Adrenal gland (tissue), 5 donors: Measurements from ENCODE around the gene SCIMP.
"Not testable (repeated sequence)": the region's sequence is repeated elsewhere in the genome, so short reads cannot be mapped to it uniquely, and the experiment has no call there.

Source experiments
- CTCF ChIP-seq, 6 experiments: fragments of 450-650 bp in 4 of 6; fragments of 200-600 bp in 2 of 6; sonication (generic) in 1 of 6; IDR thresholded peaks; 1 replicate in 5 of 6; 2 replicates in 1 of 6; pipeline versions ENCODE4 v1.5.1 to v1.8.0; 2016 to 2021; ENCODE audit warnings: antibody characterized with exemption in 6 of 6, mild to moderate bottlenecking in 2 of 6, moderate library complexity in 1 of 6
- POLR2A ChIP-seq, 2 donors: fragments of 450-650 bp; IDR thresholded peaks; one replicate each; pipeline ENCODE4 v1.6.1; 2017; ENCODE audit warnings: antibody characterized with exemption in 2 of 2, mild to moderate bottlenecking in 2 of 2, moderate library complexity in 1 of 2
- donor health status: DM: no; HTN: no; CAD: no.

DNA sequence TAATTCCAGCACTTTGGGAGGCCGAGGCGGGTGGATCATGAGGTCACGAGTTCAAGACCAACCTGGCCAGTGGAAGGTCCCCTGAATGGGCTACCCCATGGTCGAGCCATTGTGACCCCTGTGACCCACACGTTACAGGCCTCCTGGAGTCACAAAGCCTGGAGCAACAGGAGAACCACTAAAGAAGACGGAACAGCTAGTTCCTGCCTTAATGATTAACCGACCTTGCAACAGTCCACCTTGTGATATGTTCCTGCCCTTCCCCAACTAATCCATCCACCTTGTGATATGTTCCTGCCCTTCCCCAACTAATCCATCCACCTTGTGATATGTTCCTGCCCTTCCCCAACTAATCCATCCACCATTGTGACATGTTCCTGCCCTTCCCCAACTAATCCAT lies 5.1 kb upstream of the SCIMP start:
- not testable (repeated sequence) for TF ChIP-seq CTCF, POLR2A (IDR thresholded peaks at IDR 0.05)
